PC-9 (cell line): ENCODE data around the gene GBA2.

ENCODE experiments used
- CTCF ChIP-seq: fragments of 200-600 bp; sonication (generic); conservative IDR thresholded peaks from 2 replicates; pipeline ENCODE4 v1.6.1; 2017; ENCODE audit warnings: mixed run types, antibody characterized with exemption, mild to moderate bottlenecking, moderate library complexity
- EZH2 ChIP-seq: fragments of 200-600 bp; sonication (generic); IDR thresholded peaks from 2 replicates; pipeline ENCODE4 v1.8.0; 2017; ENCODE audit warnings: antibody characterized with exemption, low read depth

GRCh38 chr9:35753466-35753865 lies 4.4 kb upstream of the GBA2 start:
- TF ChIP-seq CTCF (no peak), EZH2 (no peak)
